H9 (cell line): ENCODE results near the gene FBXO17. TPM values are rescaled to one million over a fixed set of nuclear protein-coding genes. Genes with fewer than 3 reads are reported as not detected.

ENCODE experiments used
- DNase-seq: peaks from one replicate; pipeline ENCODE4 v3.0.0-alpha.2; 2017
- H2AFZ ChIP-seq: one replicate; pipeline ENCODE4 v1.6.1; 2013; ENCODE audit warnings: mild to moderate bottlenecking, low read length, control low read depth, moderate library complexity
- H2AK5ac ChIP-seq: 2 replicates; pipeline ENCODE4 v1.6.1; 2013; ENCODE audit warnings: low read length, control low read depth, mixed read lengths; ENCODE audit not compliant: insufficient read length
- H2BK120ac ChIP-seq: one replicate; pipeline ENCODE4 v1.6.1; 2013; ENCODE audit warnings: low read depth, mild to moderate bottlenecking, low read length, control low read depth, inconsistent platforms; ENCODE audit not compliant: poor library complexity, severe bottlenecking
- H2BK12ac ChIP-seq: 2 replicates; pipeline ENCODE4 v1.6.1; 2013; ENCODE audit warnings: low read length, control low read depth, mixed read lengths, low read depth; ENCODE audit not compliant: insufficient read length
- H2BK15ac ChIP-seq: 2 replicates; pipeline ENCODE4 v1.6.1; 2013; ENCODE audit warnings: low read depth, low read length, control low read depth
- H2BK20ac ChIP-seq: one replicate; pipeline ENCODE4 v1.6.1; 2013; ENCODE audit warnings: low read depth, mild to moderate bottlenecking, low read length, control low read depth, inconsistent platforms; ENCODE audit not compliant: poor library complexity, severe bottlenecking
- H2BK5ac ChIP-seq: 2 replicates; pipeline ENCODE4 v1.6.1; 2013; ENCODE audit warnings: low read length, control low read depth, mixed read lengths; ENCODE audit not compliant: insufficient read length
- H3K14ac ChIP-seq: 2 replicates; pipeline ENCODE4 v1.6.1; 2013; ENCODE audit warnings: low read length, control low read depth; ENCODE audit not compliant: insufficient read depth
- H3K18ac ChIP-seq: 2 replicates; pipeline ENCODE4 v1.6.1; 2013; ENCODE audit warnings: low read depth, mild to moderate bottlenecking, mixed read lengths, low read length, control low read depth; ENCODE audit not compliant: insufficient read length
- H3K23ac ChIP-seq: 2 replicates; pipeline ENCODE4 v1.6.1; 2013; ENCODE audit warnings: low read length, control low read depth, mixed read lengths, low read depth; ENCODE audit not compliant: insufficient read length
- H3K23me2 ChIP-seq: 2 replicates; pipeline ENCODE4 v1.6.1; 2013; ENCODE audit warnings: low read depth, mild to moderate bottlenecking, mixed read lengths, low read length, control low read depth; ENCODE audit not compliant: insufficient read length, poor library complexity, severe bottlenecking
- H3K27ac ChIP-seq: 2 replicates; pipeline ENCODE4 v1.5.1; 2013; ENCODE audit warnings: low read length, control low read depth, mixed read lengths, low read depth; ENCODE audit not compliant: insufficient read length
- H3K27me3 ChIP-seq: 2 replicates; pipeline ENCODE4 v1.6.1; 2013; ENCODE audit warnings: low read length, control low read depth, inconsistent platforms; ENCODE audit not compliant: insufficient read depth
- H3K4ac ChIP-seq: 2 replicates; pipeline ENCODE4 v1.6.1; 2013; ENCODE audit warnings: low read depth, mild to moderate bottlenecking, control low read depth, inconsistent platforms, low read length, moderate library complexity
- H3K4me1 ChIP-seq: 2 replicates; pipeline ENCODE4 v1.6.1; 2013; ENCODE audit warnings: low read length, control low read depth, inconsistent platforms; ENCODE audit not compliant: insufficient read depth
- H3K4me2 ChIP-seq: 2 replicates; pipeline ENCODE4 v1.6.1; 2013; ENCODE audit warnings: low read length, control low read depth, mixed read lengths; ENCODE audit not compliant: insufficient read length, insufficient read depth
- H3K56ac ChIP-seq: 2 replicates; pipeline ENCODE4 v1.6.1; 2013; ENCODE audit warnings: low read depth, mild to moderate bottlenecking, mixed read lengths, low read length, control low read depth; ENCODE audit not compliant: insufficient read length
- H3K79me1 ChIP-seq: 2 replicates; pipeline ENCODE4 v1.6.1; 2013; ENCODE audit warnings: low read depth, mild to moderate bottlenecking, moderate library complexity, low read length, control low read depth, inconsistent platforms; ENCODE audit not compliant: insufficient read depth, poor library complexity, severe bottlenecking
- H3K79me2 ChIP-seq: 2 replicates; pipeline ENCODE4 v1.6.1; 2013; ENCODE audit warnings: low read length, control low read depth, inconsistent platforms; ENCODE audit not compliant: insufficient read depth
- H3K9ac ChIP-seq: 2 replicates; pipeline ENCODE4 v1.6.1; 2013; ENCODE audit warnings: low read length, control low read depth, mixed read lengths; ENCODE audit not compliant: insufficient read length; ENCODE audit errors: extremely low read depth
- H3K9me3 ChIP-seq: one replicate; pipeline ENCODE4 v1.6.1; 2013; ENCODE audit warnings: low read depth, low read length, inconsistent platforms; ENCODE audit not compliant: control insufficient read depth
- H3T11ph ChIP-seq: one replicate; pipeline ENCODE4 v1.6.1; 2013; ENCODE audit warnings: mild to moderate bottlenecking, low read length, control low read depth, inconsistent platforms
- H4K20me1 ChIP-seq: one replicate; pipeline ENCODE4 v1.6.1; 2013; ENCODE audit not compliant: control insufficient read depth, insufficient read length, insufficient read depth
- H4K5ac ChIP-seq: 2 replicates; pipeline ENCODE4 v1.6.1; 2013; ENCODE audit warnings: low read depth, mild to moderate bottlenecking, mixed read lengths, low read length, control low read depth; ENCODE audit not compliant: insufficient read length
- H4K8ac ChIP-seq: replicated peaks from 2 replicates; pipeline ENCODE4 v1.6.1; 2013; ENCODE audit warnings: low read length, control low read depth, mixed read lengths, low read depth; ENCODE audit not compliant: insufficient read length
- H4K91ac ChIP-seq: 2 replicates; pipeline ENCODE4 v1.6.1; 2013; ENCODE audit warnings: low read depth, mild to moderate bottlenecking, moderate library complexity, mixed read lengths, low read length, control low read depth; ENCODE audit not compliant: insufficient read length
- H3K27ac Mint-ChIP-seq, 3 experiments: 2 replicates in 2 of 3; 3 replicates in 1 of 3; pipeline ENCODE4 v1.8.0; 2020 to 2021; ENCODE audit warnings: mixed read lengths in 3 of 3, mild to moderate bottlenecking in 1 of 3, moderate library complexity in 1 of 3
- H3K27me3 Mint-ChIP-seq: 2 replicates; pipeline ENCODE4 v1.8.0; 2021; ENCODE audit warnings: low read depth, mild to moderate bottlenecking, moderate library complexity, mixed read lengths
- H3K36me3 Mint-ChIP-seq, 3 experiments: 2 replicates in 2 of 3; 3 replicates in 1 of 3; pipeline ENCODE4 v1.8.0; 2020 to 2021; ENCODE audit warnings: low read depth in 3 of 3, mixed read lengths in 3 of 3; ENCODE audit not compliant: insufficient read depth in 1 of 3
- H3K4me1 Mint-ChIP-seq, 2 experiments: 2 replicates each; pipeline ENCODE4 v1.8.0; 2020; ENCODE audit warnings: mixed read lengths in 2 of 2
- H3K4me3 Mint-ChIP-seq, 2 experiments: 2 replicates in 1 of 2; 3 replicates in 1 of 2; pipeline ENCODE4 v1.8.0; 2020 to 2021; ENCODE audit warnings: mild to moderate bottlenecking in 2 of 2, mixed read lengths in 2 of 2, moderate library complexity in 1 of 2
- H3K9me3 Mint-ChIP-seq, 2 experiments: 2 replicates in 1 of 2; 3 replicates in 1 of 2; pipeline ENCODE4 v1.8.0; 2020; ENCODE audit warnings: mild to moderate bottlenecking in 2 of 2, mixed read lengths in 2 of 2, moderate library complexity in 1 of 2
- WGBS: extraction: QIAGEN DNeasy Blood & Tissue Kit; methylation state at CpG from one replicate; pipeline ENCODE4 v1.1.7; 2013; ENCODE audit warnings: missing lambda C conversion rate, low lambda C conversion rate, mixed read lengths; ENCODE audit not compliant: insufficient read length; ENCODE audit errors: extremely low coverage; 5-methylcytosine and 5-hydroxymethylcytosine counted together
- total RNA-seq: library from RNA; stranded (reverse); gene quantifications from 2 replicates; pipeline ENCODE4 v1.2.1, GENCODE V29; 2021
- TF ChIP-seq, protein P1 (sequence below): fragments of 200-600 bp; sonication (generic); conservative IDR thresholded peaks from 3 replicates; pipeline ENCODE4 v1.8.0; 2021; ENCODE audit warnings: antibody characterized with exemption, mild to moderate bottlenecking

The FBXO17 gene
- total RNA-seq, 1 experiment from 2014 or later: 25.5 TPM

DNA sequence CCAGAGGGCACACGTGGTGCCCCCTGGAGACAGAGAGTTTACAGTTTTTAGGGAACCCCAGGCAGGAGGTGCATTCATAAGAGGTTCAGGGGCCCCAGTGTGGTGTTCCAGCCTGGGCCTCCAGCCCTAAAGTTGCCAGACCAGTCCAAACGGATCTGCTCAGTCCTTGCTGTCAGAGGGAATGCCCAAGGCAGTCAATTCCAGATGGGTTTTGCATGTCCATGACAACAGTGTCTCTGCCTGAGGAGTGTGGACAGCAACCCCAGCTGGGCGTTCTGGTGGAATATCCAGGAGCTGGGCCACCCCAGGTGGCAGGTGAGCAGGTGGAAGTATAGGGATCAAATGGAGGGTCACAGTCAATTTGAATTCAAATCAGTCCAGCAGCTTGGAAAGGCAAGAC, 31.6 kb upstream of the FBXO17 start:
- no peak overlapping the region for H3K56ac ChIP-seq
- no peak overlapping the region for H2BK120ac ChIP-seq
- Mint-ChIP-seq H3K4me3 (no peak overlapping the region), H3K4me1 (peaks cover 4% of the 10 kb centered on the region in 2 experiments), H3K27me3 (peaks cover 2% of the 10 kb centered on the region), H3K27ac (peak overlapping the region in 1 of 3 experiments; percentile 59; a peak in 2 of 7 replicates), H3K36me3 (no peaks in the 10 kb centered on the region), H3K9me3 (no peaks in the 10 kb centered on the region; a peak in 1 of 5 replicates)
- H3K79me2 ChIP-seq: no peaks in the 10 kb centered on the region; the same call in 1 of the 2 replicates
- no peak overlapping the region for H3K18ac ChIP-seq
- no peak overlapping the region for H2AFZ ChIP-seq
- no peak overlapping the region for H3K23ac ChIP-seq
- H3K4me1 ChIP-seq: no peaks in the 10 kb centered on the region
- H2BK5ac ChIP-seq: no peak overlapping the region
- no peak overlapping the region; the same call in 1 of the 2 replicates for H3K14ac ChIP-seq
- H4K5ac ChIP-seq: no peak overlapping the region
- H3K27ac ChIP-seq: no peak overlapping the region
- H4K91ac ChIP-seq: no peak overlapping the region
- no peaks in the 10 kb centered on the region for H3K27me3 ChIP-seq
- no peaks in the 10 kb centered on the region for H3K9me3 ChIP-seq
- H3T11ph ChIP-seq: no peak overlapping the region
- H3K9ac ChIP-seq: no peak overlapping the region
- no peak for DNase-seq
- no peaks in the 10 kb centered on the region for H4K20me1 ChIP-seq
- H2BK12ac ChIP-seq: no peak overlapping the region
- H3K79me1 ChIP-seq: no peaks in the 10 kb centered on the region
- H2AK5ac ChIP-seq: no peak overlapping the region
- no peaks in the 10 kb centered on the region for H3K23me2 ChIP-seq
- H4K8ac ChIP-seq: no peak overlapping the region
- WGBS: no CpG with 5 or more reads among the region's 3 CpGs
- H3K4ac ChIP-seq: no peak overlapping the region
- H2BK15ac ChIP-seq: no peak overlapping the region
- TF ChIP-seq, protein P1, sequence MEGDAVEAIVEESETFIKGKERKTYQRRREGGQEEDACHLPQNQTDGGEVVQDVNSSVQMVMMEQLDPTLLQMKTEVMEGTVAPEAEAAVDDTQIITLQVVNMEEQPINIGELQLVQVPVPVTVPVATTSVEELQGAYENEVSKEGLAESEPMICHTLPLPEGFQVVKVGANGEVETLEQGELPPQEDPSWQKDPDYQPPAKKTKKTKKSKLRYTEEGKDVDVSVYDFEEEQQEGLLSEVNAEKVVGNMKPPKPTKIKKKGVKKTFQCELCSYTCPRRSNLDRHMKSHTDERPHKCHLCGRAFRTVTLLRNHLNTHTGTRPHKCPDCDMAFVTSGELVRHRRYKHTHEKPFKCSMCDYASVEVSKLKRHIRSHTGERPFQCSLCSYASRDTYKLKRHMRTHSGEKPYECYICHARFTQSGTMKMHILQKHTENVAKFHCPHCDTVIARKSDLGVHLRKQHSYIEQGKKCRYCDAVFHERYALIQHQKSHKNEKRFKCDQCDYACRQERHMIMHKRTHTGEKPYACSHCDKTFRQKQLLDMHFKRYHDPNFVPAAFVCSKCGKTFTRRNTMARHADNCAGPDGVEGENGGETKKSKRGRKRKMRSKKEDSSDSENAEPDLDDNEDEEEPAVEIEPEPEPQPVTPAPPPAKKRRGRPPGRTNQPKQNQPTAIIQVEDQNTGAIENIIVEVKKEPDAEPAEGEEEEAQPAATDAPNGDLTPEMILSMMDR: no peak
- H2BK20ac ChIP-seq: no peak overlapping the region
- H3K4me2 ChIP-seq: no peak overlapping the region
